GM19467 (cell line): ENCODE data around the gene NOX3.
"Not testable (repeated sequence)": the region's sequence is repeated elsewhere in the genome, so short reads cannot be mapped to it uniquely, and the experiment has no call there.

ENCODE experiments used
- ATAC-seq: cut with Tn5 transposase; IDR thresholded peaks from one replicate; pipeline ENCODE4 v1.9.1; 2021; ENCODE audit warnings: mild to moderate bottlenecking, moderate library complexity; ENCODE audit not compliant: unreplicated experiment

Gene NOX3, protein sequence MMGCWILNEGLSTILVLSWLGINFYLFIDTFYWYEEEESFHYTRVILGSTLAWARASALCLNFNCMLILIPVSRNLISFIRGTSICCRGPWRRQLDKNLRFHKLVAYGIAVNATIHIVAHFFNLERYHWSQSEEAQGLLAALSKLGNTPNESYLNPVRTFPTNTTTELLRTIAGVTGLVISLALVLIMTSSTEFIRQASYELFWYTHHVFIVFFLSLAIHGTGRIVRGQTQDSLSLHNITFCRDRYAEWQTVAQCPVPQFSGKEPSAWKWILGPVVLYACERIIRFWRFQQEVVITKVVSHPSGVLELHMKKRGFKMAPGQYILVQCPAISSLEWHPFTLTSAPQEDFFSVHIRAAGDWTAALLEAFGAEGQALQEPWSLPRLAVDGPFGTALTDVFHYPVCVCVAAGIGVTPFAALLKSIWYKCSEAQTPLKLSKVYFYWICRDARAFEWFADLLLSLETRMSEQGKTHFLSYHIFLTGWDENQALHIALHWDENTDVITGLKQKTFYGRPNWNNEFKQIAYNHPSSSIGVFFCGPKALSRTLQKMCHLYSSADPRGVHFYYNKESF

DNA sequence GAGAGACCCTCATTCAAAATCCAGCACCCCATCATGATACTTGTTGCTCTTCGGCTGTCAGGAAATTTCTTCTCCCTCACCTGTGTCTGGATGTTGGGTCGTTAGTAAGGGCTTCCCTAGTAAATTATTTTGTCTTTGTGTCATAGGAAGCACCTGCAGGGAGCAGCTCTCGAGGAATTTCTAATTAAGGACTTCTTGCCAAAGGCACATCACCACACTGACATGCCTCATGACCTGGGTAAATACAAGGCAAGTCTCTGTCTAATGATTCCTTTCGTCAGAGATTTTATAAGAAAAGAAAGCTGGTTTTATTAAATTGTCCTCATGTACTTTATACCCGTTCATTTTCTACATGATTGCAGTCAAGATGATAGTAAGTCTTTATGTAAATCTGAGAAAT, at the start of gene NOX3:
Gene NOX3, minus strand, starts transcription at position 74 of the 400 bp plus-strand sequence. Its CDS starts 39 bp downstream, at position 35.
- no peak for ATAC-seq

DNA sequence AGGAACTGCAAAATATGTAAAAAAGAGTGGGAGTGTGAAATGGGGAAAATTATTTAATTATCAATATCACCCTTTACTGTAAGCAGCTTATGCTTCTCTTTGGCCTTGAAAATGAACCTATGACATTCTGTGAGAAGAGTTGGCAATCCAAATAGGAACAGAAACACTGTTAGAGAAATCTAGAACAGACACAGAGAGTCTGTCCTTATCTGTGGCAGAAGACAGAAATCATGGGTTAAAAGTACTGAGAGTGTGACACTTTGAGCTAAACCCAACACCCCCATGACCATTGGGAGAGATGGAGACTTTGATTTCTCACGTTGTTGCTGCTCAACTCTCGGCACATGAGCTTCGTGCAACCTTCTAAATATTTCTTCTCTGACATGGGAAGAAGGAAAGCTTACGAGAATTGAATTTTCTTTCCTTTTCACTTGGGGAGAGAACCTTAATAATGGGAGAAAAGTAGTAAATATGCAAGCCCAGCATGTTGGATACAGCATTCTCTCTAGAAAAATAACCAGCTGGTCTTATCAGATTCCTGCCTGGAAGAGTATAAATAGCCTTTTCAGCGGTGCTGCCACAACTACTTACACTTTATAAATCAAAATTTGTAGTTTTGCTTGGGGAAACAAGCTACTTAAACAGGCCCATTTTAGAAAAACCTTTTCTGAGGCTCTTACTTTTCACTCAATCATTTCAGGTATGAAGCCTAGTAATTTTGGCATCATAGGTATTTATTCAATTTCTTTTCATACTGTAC, 49.4 kb upstream of the NOX3 start:
- ATAC-seq, result no peak

DNA sequence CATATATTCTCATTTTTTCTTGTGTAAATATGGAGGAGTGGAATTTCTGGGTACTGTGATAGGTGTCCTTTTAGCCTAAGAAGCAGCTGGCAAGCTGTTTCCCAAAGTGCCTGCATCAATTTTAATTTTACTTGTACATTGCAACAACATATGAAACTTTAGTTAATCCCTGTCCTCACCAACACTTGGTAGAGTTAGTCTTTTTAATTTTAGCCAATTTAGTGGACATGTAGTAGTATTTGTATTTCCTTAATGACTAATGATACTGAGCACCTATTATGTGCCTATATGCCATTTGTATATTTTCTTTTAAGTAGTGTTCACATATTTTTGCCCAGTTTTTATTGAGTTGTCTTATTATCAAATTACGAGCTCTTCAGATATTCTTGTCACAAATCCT, 46.8 kb upstream of the NOX3 start:
- no peak for ATAC-seq

DNA sequence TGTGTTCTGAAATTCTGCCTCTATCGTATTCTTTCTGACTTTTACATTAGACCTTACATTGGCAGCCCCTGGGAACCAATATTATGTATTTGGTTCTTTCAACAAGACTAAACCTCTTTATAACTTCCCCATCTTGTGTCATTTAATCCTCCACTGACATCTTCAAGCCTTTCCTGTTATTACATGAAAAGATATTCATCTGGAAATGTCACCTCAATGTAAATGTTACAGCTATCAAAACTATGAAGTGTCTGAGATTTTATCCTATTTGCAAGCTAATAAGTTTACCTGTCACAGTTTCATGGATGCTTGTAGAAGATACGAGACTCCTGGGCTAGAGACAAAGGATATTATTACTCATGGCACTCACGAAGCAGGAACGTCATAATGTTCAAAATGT, 43.9 kb upstream of the NOX3 start:
- no peak for ATAC-seq

DNA sequence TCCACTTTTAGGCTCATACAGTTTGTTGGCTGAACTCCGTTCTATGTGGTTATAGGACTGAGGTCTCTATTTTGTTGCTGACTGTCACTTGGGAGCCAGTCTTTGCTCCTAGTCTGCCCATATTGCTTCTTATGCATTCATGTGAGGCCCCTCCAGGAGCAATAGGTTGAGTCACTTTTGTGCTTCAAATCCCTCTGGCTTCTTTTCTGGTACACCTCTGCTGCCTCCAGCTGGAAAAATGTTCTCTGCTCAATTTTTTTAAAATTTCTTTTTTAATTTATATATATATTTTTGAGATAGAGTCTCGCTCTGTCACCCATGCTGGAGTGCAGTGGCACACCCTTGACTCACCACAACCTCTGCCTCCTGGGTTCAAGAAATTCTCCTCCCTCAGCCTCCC, 42.7 kb upstream of the NOX3 start:
- ATAC-seq, result no peak

DNA sequence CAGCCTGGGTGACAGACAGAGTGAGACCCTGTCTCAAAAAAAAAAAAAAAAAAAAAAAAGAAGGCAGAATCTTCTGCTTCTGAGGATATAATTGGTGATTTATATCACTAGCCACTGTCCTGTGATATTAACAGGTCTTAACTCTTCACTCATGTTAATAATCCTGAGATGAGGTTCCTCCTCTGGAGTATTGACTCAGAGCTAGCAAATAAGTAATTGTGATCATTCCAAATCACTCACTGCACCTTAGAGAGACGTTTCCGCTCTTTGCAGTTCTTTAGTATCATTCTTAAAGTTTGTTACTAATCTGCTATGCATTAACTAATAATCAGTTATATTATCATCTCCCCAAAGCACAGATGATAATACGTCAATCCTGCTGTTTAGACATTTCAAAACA, 41.6 kb upstream of the NOX3 start:
- no peak for ATAC-seq

DNA sequence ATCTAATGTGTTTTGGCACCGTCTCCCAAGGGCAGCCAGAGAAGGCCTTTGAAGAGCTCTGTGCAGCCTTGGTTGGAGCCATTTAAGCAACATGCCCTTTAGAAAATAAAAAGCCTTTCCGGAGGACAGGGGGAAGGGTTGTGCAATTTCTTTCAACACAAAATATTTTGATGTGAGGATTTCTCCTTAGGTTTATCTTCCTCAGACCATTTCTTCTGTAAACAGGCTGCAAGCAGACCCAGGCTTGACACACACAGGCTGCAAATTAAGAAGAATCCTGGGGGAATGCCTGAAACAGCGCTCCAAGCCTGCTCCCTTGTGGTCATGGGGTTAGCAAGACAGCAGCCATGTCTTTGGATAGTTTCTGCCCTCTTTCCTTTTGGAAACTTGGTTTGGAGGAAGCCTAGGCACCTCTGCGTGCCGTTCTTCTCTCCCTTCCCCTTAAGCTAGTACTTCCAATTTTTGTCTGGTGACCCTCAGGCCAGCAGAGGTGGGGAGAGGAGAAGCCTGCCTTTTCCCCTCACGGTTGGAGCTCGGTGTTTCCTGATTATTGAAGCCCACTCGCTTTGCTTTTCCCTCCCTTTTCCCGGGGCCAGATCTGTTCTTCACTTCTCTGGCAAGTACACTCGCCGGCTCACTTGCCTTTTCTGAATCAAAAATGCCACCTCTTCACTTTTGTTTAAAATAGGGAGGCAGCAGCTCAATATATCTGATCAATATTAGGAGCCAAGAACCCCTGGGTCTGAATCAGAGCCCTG, 39.6 kb upstream of the NOX3 start:
- ATAC-seq, result no peak

DNA sequence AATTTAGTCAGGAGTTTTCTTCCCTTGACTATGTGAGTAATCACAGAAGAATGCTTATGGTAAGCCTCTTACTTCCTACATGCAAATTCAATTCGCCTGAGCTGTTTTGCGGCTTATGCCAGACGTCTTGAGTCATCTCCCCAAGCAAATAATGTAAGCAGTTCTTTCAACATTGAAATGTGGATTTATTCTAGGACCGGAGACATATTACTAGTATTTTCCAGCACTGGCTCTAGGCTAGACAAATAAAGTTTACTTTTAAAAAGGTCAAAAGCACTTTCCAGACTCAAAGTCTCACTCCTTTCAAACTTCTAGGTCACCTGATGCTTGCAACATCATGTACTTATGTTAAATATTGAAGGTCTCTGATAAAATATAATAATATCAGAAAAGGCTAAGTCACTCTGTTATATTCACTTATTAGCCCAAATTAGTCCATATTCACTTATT, 38.1 kb upstream of the NOX3 start:
- no peak for ATAC-seq

DNA sequence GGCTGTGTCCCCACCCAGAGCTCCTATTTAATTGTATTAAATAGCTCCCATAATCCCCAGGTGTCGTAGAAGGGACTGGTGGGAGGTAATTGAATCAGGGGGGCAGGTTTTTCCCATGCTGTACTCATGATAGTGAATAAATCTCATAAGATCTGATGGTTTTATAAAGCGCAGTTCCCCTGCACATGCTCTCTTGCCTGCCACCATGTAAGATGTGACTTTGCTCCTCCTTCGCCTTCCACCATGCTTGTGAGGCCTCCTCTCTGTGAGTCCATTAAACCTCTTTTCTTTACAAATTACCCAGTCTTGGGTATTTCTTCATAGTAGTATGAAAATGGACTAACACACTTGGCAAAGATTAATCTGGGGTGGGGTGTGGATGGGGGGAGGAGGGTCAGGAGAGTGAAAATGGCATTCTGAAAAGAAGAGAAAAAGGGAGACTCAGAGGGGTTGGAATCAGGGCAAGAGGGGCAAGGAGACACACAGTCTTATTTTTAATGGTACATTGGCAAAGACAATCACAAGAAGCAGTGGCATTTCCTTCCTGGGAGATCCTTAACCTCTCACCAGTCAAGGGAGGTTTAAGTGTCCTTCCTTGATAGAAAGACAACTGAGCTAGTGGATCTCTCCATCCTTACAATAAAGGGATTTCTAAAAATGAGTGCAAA, 37.5 kb upstream of the NOX3 start:
- ATAC-seq, result no peak

DNA sequence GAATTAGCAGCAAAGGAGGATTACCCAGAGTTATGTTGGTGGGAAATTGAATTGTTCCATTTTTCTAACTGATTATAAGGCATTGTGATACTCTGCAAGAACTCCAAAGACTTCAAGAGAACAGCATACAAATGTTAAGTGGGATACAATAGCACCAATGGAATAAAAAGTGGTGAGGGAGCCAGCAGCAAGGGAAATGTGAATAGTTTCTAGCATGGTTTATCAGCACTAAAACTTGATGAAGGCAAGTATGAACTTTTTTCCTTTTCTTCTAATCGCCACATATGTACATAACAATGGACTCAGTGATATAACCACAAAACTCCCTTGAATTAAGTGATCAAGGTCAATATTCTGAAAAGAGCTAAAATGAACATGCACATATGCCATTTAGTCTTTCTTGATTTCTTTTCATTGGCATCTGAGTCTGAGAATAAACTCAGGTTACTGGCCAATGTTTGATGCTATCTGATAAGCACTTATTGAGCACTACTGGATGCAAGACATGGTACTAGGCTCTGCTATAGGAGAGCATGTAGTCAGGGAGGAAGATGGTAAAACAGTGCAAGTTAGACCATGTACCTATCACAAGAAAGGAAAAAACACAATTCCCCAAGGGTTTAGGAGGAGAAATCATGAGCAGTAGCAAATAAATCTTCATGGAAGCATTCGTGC, 36.6 kb upstream of the NOX3 start:
- no peak for ATAC-seq

DNA sequence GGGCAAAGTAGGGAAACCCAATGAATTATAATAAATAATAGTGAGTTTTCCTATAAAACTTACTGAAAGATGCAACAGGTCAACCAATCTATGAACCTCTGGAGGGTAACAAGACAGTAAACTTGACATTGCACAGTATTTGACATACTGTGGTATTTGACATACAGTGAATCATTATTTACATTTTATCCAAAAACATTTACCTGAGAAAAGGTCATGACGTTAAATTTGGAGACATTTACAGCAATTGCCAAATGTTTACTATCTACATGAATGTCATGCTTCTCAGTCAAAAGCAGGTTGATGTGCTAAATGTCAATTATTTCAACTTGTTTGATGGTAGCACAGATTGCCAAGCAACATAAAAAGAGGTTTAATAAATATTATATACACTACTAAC, 35.8 kb upstream of the NOX3 start:
- ATAC-seq, result no peak

DNA sequence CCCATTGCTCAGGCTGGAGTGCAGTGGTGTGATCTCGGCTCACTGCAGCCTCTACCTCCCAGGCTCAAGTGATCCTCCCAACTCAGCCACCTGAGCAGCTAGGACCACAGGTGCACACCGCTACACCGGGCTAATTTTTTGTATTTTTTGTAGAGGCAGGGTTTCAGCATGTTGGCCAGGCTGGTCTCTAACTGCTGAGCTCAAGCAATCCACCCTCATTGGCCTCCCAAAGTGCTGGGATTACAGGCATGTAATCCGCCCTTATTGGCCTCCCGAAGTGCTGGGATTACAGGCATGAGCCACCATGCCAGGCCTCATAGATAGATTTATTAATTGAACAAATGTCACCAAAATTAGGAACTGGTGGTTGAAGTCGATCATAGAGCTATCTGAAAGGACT, 32.6 kb upstream of the NOX3 start:
- not testable (repeated sequence) for ATAC-seq

DNA sequence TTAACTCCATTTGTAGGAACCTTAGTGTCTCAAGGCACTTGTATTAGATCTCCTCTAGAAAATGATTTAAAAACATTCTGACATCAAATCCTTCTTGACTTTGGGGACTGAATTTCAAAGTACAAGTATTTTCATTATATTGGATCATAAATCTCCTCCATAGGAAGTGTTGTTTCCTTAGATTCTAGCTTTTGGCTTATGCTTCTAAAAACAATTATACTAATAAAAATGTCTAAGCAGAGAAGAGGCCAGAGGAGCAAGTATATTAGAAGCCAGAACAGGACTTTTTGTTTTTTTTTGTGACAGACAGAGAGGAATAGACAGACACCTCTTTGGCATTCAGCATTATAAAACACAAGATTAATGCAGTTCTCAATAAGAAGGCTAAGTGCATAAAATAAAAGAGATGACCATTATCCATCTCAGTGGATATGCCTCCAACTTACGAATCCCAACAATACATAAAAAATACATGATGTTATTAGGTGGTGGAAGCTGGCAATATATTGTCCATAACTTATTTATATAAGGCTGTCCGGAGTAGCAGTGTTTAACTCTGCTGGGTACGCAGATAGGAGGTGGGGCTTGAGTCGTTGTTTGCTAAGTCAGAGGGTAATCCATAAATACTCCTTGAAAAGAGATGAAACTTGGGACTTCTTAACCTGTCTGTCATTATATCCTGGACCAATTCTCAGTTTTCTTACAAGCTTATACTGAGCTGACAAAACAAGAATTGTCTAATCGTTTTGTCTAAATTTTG, 31.9 kb upstream of the NOX3 start:
- ATAC-seq, result no peak

DNA sequence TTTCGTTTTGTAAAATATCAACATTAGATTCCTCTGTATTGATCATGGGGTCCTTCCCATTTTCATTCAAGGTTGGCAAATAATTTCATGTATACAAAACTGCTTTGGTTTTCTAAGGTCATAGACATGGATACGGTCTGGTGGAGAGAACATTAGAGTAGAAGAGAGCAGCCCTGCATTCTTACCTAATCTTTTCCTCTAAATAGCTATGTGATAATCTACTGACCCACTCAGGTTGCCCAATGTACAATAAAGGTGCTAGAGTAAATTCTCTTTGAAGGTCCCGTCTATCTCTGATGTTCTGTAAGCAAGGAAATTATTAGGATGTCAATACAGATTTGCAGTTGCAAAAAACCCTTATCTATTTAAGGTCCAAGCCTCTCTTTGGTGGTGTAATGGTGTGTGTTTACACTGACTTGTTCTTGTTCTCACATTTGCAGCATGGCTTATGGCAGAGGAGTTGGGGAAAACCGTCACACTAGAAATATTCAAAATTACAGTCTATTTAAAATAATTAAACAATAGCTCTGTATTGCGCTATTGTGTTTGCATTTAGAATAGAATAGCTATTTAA, 31.2 kb upstream of the NOX3 start:
- ATAC-seq, result no peak

DNA sequence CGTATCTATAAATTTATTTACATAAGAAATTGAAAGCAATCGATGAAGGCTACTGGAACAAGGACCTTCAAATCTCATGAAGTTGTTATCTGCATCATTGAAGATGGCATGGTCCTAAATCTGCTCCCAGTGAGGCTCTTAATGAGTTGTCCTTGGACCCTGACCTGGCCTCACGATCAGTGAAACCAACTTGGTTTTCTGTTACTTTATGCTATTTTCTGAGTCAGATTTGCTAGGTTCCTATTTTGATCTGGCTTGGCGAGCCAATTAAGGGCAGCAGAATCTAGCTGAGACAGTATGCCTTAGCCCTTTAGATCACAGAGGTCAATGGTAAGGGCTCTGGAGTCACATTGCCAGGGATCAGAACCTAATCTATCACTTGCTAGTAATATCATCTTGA, 30.1 kb upstream of the NOX3 start:
- no peak for ATAC-seq

DNA sequence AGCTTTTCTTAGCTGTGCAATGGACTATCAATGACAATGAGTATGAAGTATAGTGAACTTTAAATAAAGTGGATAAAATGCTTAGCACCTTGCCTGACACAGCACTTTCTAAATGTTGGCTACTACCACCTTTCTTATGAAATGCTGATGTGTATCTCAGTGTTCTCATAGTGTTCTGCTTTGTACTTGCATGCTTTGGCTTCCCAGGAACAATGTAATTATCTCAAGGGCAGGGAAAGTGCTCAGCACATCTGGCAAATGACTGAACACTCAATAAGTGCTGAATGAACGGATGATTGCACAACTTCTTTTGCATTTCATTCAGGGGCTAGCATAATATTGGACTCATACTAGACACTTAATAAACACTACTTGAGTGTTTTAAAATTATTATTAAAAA, 28.2 kb upstream of the NOX3 start:
- ATAC-seq, result no peak

DNA sequence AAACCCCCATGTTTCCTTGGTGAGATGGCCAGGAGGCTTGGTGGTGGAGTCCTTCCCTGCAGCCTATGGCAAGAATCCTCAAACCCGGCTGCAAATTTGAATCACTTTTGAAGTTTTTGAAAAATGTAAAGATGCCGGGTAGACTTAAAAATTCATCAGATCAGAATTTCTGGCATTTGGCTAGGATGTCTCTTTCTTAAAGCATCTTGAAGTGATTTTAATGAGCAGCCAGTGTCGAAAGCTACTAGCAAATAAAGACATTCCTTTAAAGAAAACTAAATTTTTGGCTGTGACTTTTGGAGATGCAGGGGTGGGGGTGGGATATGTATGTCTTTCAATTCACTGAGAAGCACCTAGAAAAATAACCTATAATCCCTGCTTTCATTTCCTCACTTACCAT, 25.6 kb upstream of the NOX3 start:
- ATAC-seq, result no peak

DNA sequence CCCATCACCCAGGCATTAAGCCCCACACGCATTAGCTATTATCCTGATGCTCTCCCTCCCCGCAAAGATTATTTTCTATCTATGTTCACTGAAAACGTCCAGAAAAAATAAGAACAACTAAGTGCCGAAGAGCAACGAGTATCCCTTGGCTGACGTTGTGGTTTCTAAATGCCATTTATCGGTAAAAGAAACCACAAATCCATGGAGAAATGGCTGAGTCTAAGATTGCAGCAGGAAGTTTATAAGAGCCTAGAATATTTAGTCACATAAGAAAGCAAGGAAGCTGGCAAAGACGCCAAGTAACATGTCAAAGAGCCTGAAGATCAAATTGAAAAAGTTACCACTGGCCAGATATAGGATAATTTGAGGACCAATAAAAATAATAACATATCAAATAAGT, 18.1 kb upstream of the NOX3 start:
- no peak for ATAC-seq

DNA sequence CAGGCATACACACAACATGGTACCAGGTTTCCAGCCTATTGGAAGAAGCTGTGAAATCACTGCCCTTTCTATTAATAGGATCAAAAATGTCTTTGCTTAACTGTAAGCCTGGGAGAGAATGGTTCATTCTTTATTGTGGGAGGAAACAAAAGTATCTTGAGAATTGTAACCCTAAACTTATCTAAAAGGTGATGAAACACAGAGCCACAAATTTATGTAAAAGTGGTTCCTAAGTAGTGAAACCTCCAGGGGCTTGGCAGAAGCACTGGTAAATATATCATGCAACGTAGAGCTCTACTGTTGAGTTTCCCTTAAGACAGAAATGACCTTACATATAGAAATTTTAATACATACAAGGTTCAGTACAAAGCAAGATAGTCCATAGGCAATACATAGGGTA, 17.2 kb upstream of the NOX3 start:
- no peak for ATAC-seq
